Measurements from ENCODE around the gene SPATA18. TPM values are rescaled to one million over a fixed set of nuclear protein-coding genes. Genes with fewer than 3 reads are reported as not detected.

The SPATA18 gene
- total RNA-seq, 1 donor from 2014 or later, result 0.32 TPM

DNA sequence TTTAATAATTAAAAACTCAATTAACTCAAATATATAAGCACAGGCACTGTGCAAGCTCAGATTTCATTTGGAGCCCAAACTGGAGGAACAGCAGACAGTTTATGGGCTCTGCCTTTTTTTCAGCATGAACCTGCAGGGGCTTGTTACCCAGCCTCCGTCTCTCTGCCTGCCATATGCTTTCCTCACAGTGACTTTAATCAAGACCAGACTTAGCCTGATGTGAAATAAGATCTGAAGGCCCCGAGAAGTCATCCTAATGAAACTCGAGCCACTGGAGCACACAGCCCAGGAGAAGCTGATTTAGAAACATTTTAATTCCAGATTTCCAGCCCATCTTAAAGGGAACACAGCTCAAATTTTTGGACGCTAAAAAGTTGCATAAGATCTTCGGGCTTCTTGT lies 55.6 kb downstream of the SPATA18 start:
- H3K4me1 ChIP-seq, result no peaks in the 10 kb centered on the region
- TF ChIP-seq, protein P1, sequence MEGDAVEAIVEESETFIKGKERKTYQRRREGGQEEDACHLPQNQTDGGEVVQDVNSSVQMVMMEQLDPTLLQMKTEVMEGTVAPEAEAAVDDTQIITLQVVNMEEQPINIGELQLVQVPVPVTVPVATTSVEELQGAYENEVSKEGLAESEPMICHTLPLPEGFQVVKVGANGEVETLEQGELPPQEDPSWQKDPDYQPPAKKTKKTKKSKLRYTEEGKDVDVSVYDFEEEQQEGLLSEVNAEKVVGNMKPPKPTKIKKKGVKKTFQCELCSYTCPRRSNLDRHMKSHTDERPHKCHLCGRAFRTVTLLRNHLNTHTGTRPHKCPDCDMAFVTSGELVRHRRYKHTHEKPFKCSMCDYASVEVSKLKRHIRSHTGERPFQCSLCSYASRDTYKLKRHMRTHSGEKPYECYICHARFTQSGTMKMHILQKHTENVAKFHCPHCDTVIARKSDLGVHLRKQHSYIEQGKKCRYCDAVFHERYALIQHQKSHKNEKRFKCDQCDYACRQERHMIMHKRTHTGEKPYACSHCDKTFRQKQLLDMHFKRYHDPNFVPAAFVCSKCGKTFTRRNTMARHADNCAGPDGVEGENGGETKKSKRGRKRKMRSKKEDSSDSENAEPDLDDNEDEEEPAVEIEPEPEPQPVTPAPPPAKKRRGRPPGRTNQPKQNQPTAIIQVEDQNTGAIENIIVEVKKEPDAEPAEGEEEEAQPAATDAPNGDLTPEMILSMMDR (IDR thresholded peaks at IDR 0.05), result no peak
- no peak overlapping the region for H3K27ac ChIP-seq
- no peak for DNase-seq (ENCODE audit: low spot score in 2 of 2)
- no peaks in the 10 kb centered on the region for H3K9me3 ChIP-seq
- no peak overlapping the region for H3K4me3 ChIP-seq
- intact Hi-C loops (cut with DNase I), result no loop called here
- no peaks in the 10 kb centered on the region for H3K36me3 ChIP-seq
- H3K27me3 ChIP-seq, result no peaks in the 10 kb centered on the region

DNA sequence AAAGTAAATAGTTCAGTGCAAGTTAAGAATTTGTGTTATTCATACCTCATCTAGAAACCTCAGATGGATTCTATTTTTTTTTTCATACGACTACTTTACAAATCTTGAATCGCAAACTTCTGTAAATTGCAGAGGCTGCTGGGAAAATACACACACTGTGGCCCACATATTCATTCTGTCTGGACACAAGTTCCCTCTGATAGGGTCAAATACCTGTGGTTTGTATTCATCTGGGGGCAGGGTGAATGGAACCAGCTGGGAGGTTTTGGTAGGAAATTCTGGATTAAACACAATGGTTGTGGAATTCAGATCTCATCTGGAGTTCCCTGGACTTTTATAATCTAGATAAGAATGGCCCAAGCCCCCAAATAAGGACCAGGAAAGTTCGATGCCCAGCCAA lies 56.2 kb downstream of the SPATA18 start:
- intact Hi-C loops (cut with DNase I), result no loop called here
- no peak for DNase-seq (ENCODE audit: low spot score in 2 of 2)
- no peak overlapping the region for H3K4me3 ChIP-seq
- H3K27ac ChIP-seq, result no peak overlapping the region
- H3K36me3 ChIP-seq, result no peaks in the 10 kb centered on the region
- H3K4me1 ChIP-seq, result no peaks in the 10 kb centered on the region
- H3K27me3 ChIP-seq, result no peaks in the 10 kb centered on the region
- no peaks in the 10 kb centered on the region for H3K9me3 ChIP-seq
- TF ChIP-seq, protein P1 (IDR thresholded peaks at IDR 0.05), result no peak

DNA sequence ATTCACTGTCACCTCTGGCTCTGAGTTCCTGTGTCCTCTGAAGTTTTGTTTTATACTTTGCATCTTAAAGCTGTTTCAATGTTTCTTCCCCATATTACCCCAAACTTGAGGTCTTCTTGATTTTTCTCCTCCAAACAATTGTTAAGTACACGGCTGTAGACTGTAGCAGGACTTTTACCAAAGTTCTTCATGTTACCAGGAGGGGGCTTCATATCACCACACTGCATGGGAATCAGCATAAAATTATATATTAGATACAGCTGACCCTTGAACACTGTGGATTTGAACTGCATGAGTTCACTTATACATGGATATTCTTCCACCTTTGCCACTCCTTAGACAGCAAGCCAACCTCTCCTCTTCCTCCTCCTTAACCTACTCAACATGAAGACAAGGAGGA lies 56.6 kb downstream of the SPATA18 start:
- TF ChIP-seq, protein P1 (IDR thresholded peaks at IDR 0.05), result no peak
- Histone ChIP-seq H3K4me1 (no peaks in the 10 kb centered on the region), H3K27ac (no peak overlapping the region), H3K9me3 (no peaks in the 10 kb centered on the region), H3K36me3 (no peaks in the 10 kb centered on the region), H3K27me3 (no peaks in the 10 kb centered on the region), H3K4me3 (no peak overlapping the region)
- intact Hi-C loops (cut with DNase I), result no loop called here
- DNase-seq (ENCODE audit: low spot score in 2 of 2), result no peak

DNA sequence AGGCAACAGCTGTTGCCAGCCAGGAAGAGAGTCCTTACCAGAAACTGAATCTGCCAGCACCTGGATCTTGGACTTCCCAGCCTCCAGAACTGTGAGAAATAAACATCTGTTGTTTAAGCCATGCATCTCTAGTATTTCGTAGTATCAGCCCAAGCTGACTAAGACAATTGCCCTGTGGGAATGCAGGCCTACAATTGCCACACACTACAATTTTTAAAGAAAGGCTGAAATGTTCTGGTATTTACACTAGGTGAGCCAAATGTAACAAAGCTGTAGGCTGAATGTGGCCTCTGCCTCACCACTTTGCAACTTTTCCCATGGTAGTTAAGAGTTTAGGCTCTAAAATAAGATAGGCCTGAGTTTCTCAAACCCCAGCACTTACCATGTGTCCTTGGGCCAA lies 59.1 kb downstream of the SPATA18 start:
- intact Hi-C loops (cut with DNase I), result no loop called here
- Histone ChIP-seq H3K27ac (no peak overlapping the region), H3K9me3 (no peaks in the 10 kb centered on the region), H3K27me3 (no peaks in the 10 kb centered on the region), H3K4me3 (no peak overlapping the region), H3K4me1 (no peaks in the 10 kb centered on the region), H3K36me3 (no peaks in the 10 kb centered on the region)
- DNase-seq (ENCODE audit: low spot score in 2 of 2), result no peak
- TF ChIP-seq, protein P1 (IDR thresholded peaks at IDR 0.05), result no peak

DNA sequence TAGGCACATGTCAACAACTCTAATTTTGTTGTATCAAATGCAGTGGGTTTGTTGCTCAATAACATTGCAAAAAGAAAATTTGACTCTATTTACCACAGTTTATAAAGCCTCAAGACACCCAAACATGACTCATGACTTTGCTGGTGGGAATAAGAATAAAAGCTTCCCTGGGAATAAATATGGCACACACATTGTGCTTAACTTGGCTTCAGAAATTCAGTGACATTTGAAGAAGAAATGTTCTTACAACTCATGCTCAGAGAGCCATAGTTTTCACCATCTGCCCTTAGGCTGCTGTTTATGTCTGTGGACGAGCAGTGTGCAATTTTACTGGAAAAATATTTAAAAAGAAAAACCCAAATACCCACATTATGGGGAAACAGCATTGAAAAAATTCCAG lies 60.9 kb downstream of the SPATA18 start:
- TF ChIP-seq, protein P1 (IDR thresholded peaks at IDR 0.05), result no peak
- H3K36me3 ChIP-seq, result no peaks in the 10 kb centered on the region
- intact Hi-C loops (cut with DNase I), result no loop called here

DNA sequence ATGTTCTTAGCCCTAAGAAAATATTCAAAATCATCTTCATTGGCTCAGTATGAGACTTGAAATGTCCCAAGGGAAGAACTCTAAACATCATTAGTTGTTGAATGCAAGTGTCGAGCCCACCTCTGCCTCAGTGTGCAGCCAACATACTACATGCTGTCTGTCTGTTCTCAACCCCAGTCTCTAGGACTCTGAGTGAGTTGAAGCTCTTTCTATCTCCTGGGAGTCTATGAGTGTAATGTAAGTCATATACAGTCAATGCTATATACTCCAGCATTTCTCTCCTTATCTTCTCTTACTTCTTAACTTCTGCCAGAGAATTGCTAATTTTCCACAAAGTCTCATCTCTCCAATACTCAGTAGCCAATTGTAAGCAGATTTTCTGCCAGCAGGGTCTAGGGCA lies 61.3 kb downstream of the SPATA18 start:
- H3K4me3 ChIP-seq, result no peak overlapping the region
- no peak overlapping the region for H3K27ac ChIP-seq
- no peaks in the 10 kb centered on the region for H3K4me1 ChIP-seq
- H3K9me3 ChIP-seq, result no peaks in the 10 kb centered on the region
- DNase-seq (ENCODE audit: low spot score in 2 of 2), result no peak
- intact Hi-C loops (cut with DNase I), result no loop called here
- H3K27me3 ChIP-seq, result no peaks in the 10 kb centered on the region
- TF ChIP-seq, protein P1 (IDR thresholded peaks at IDR 0.05), result no peak
- H3K36me3 ChIP-seq, result no peaks in the 10 kb centered on the region

More for the DNA sequence above, 60.9 kb downstream of the SPATA18 start:
- Histone ChIP-seq H3K27me3 (no peaks in the 10 kb centered on the region), H3K4me3 (no peak overlapping the region), H3K9me3 (no peaks in the 10 kb centered on the region), H3K27ac (no peak overlapping the region), H3K4me1 (no peaks in the 10 kb centered on the region)
- DNase-seq (ENCODE audit: low spot score in 2 of 2), result no peak

All from ascending aorta (tissue), 2 donors.